Kasumi-1 (cell line): Measurements from ENCODE around the gene HMCN1.
A peak's percentile ranks its signal among the peaks of the same experiment; 100 is the strongest.

Source experiments
- DNase-seq, 2 experiments: peaks; one replicate each; lab custom pipeline; 2025; lab: John Stamatoyannopoulos, UW

The HMCN1 gene

GRCh38 chr1:185804608-185805007 is 70.4 kb downstream of the HMCN1 start:
- DNase-seq, result no peak

- no peak for DNase-seq
These were observed 73.1 kb downstream of the HMCN1 start for GRCh38 chr1:185807275-185807674.

GRCh38 chr1:185808631-185809030 is 74.4 kb downstream of the HMCN1 start:
- DNase-seq, result no peak

- no peak for DNase-seq
These were observed 77.0 kb downstream of the HMCN1 start for GRCh38 chr1:185811073-185811709.

- DNase-seq, result no peak
These were observed 78.7 kb downstream of the HMCN1 start for GRCh38 chr1:185812934-185813333.

GRCh38 chr1:185813401-185813979 is 79.3 kb downstream of the HMCN1 start:
- DNase-seq, result peak; percentile 43 to 64

GRCh38 chr1:185816460-185816859 is 82.3 kb downstream of the HMCN1 start:
- no peak for DNase-seq

- no peak for DNase-seq
These were observed 85.6 kb downstream of the HMCN1 start for GRCh38 chr1:185819798-185820197.

GRCh38 chr1:185821612-185822385 is 87.6 kb downstream of the HMCN1 start:
- DNase-seq, result no peak

- DNase-seq, result no peak
These were observed 89.3 kb downstream of the HMCN1 start for GRCh38 chr1:185823467-185823866.

- DNase-seq, result no peak
These were observed 89.9 kb downstream of the HMCN1 start for GRCh38 chr1:185824106-185824505.

- no peak for DNase-seq
These were observed 91.4 kb downstream of the HMCN1 start for GRCh38 chr1:185825556-185825955.

GRCh38 chr1:185834371-185834905 is 100.2 kb downstream of the HMCN1 start:
- no peak for DNase-seq

GRCh38 chr1:185835191-185835590 is 101.0 kb downstream of the HMCN1 start:
- no peak for DNase-seq

GRCh38 chr1:185837711-185838110 is 103.5 kb downstream of the HMCN1 start:
- DNase-seq, result peak in 1 of 2 experiments; percentile 6

- DNase-seq, result no peak
These were observed 103.9 kb downstream of the HMCN1 start for GRCh38 chr1:185838111-185838510.

GRCh38 chr1:185840880-185841279 is 106.7 kb downstream of the HMCN1 start:
- no peak for DNase-seq

- no peak for DNase-seq
These were observed 109.2 kb downstream of the HMCN1 start for GRCh38 chr1:185843297-185843869.

GRCh38 chr1:185843986-185844385 is 109.8 kb downstream of the HMCN1 start:
- no peak for DNase-seq

- DNase-seq, result no peak
These were observed 112.7 kb downstream of the HMCN1 start for GRCh38 chr1:185846672-185847444.

GRCh38 chr1:185849014-185849413 is 114.8 kb downstream of the HMCN1 start:
- no peak for DNase-seq

GRCh38 chr1:185850366-185850765 is 116.2 kb downstream of the HMCN1 start:
- no peak for DNase-seq
